ENCODE measurements around the gene GNAS.
A peak's percentile ranks its signal among the peaks of the same experiment; 100 is the strongest.

GNAS gene

DNA sequence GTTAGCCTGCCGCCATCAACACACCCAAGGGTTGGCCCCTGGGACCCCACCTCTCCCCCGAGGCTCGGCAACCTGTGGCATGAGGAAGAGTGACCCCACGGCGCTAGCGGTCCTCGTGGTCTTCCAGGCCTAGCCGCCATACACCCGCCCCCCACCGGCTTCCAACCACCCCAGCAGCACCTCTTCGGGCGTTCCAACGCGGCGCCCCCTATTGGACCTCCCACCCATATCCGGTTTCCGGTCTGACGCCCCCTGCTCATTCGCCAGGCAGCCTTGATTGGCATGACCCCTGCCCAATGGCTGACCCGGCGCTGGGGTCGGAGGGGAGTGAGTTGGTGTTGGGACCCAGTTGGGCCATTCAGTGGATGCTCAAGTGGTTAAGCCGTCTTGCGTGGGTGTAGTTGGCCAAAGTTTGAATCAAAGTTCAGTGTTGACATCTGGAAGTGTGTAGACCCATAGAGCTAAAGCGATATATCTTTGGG lies 1.8 kb upstream of the GNAS start, which contains the start of gene GNAS-AS1:
GNAS-AS1 (minus strand) TSS at position 210 of the 482 bp plus-strand sequence.
- DNase-seq (ENCODE audit: low spot score): peak; percentile 100

GRCh38 chr20:58851221-58851968 lies 1.1 kb upstream of the GNAS start:
- H3K27ac ChIP-seq: no peak overlapping the region
- ChIA-PET CTCF (interaction anchor here (0.5 to 1.6 kb wide), 6 partner anchors 9 to 1320 kb away, joined by 3 to 8 read pairs (median 4); no protein-coding TSS in a partner anchor), POLR2A (ENCODE audit: low non-redundant PET) (no interaction called here)
- no peak for TF ChIP-seq CTCF (conservative IDR thresholded peaks at IDR 0.05; ENCODE audit: low read depth)
- no peak for DNase-seq (ENCODE audit: low spot score)

More for the DNA sequence above, 1.8 kb upstream of the GNAS start, which contains the start of gene GNAS-AS1:
- ChIA-PET POLR2A (ENCODE audit: low non-redundant PET) (no interaction called here), CTCF (interaction anchor here (0.6 to 1.6 kb wide), 3 partner anchors 616 to 1319 kb away, joined by 3 to 8 read pairs (median 3); no protein-coding TSS in a partner anchor)
- no peak within 1 kb of the TSS for H3K27ac ChIP-seq
- TF ChIP-seq CTCF (conservative IDR thresholded peaks at IDR 0.05; ENCODE audit: low read depth): no peak

DNA sequence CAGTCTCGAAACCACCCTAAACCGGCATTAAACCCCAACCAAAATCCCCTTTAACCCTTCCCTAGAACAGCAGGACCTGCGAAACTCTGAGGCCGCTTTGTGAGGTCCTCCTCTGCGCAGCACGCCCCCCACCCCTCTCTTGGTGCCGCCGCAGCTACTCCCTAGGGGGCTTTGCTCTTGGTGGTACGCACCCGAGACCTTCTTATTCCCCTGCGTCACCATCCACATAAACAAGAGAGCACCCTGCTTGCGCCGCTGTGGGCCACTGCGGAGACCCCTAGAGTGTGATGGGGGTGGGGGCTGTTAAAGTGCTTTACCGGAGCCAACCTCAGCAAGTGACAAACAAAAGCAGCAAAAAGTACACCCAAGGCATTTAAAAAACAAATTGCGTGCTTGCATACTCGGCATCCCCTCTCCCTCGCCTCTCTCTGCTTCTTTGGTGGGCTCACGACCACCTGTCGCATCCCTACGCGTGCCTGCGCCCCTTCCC lies 502 bp upstream of the GNAS start:
- H3K27ac ChIP-seq: no peak overlapping the region
- POLR2A ChIA-PET (ENCODE audit: low non-redundant PET): no interaction called here
- no peak for DNase-seq (ENCODE audit: low spot score)
- TF ChIP-seq CTCF (conservative IDR thresholded peaks at IDR 0.05; ENCODE audit: low read depth): no peak
- CTCF ChIA-PET: interaction anchor here (0.5 to 1.9 kb wide), 22 partner anchors 8 to 1719 kb away, joined by 3 to 14 read pairs (median 4); partner anchors contain the start of gene STX16

- ChIA-PET POLR2A (ENCODE audit: low non-redundant PET) (no interaction called here), CTCF (interaction anchor here (0.6 to 1.9 kb wide), 7 partner anchors 10 to 369 kb away, joined by 3 to 11 read pairs (median 3); partner anchors contain the start of gene STX16)
- no peak for DNase-seq (ENCODE audit: low spot score)
- no peak for TF ChIP-seq CTCF (conservative IDR thresholded peaks at IDR 0.05; ENCODE audit: low read depth)
- H3K27ac ChIP-seq: no peak overlapping the region
Measured at GRCh38 chr20:58853466-58853865, 950 bp downstream of the GNAS start.

DNA sequence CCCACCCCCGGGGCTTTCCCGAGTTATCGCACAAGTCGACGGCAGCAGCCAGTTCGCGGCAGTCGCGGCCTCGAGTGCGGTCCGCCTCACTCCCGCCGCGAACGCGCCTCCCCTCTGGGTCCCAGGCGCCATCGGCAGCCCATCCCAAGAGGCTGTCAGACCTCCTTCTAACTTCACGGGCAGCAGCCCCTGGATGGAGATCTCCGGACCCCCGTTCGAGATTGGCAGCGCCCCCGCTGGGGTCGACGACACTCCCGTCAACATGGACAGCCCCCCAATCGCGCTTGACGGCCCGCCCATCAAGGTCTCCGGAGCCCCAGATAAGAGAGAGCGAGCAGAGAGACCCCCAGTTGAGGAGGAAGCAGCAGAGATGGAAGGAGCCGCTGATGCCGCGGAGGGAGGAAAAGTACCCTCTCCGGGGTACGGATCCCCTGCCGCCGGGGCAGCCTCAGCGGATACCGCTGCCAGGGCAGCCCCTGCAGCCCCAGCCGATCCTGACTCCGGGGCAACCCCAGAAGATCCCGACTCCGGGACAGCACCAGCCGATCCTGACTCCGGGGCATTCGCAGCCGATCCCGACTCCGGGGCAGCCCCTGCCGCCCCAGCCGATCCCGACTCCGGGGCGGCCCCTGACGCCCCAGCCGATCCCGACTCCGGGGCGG lies 1.6 kb downstream of the GNAS start:
- H3K27ac ChIP-seq: no peak overlapping the region
- DNase-seq (ENCODE audit: low spot score): no peak
- TF ChIP-seq CTCF (conservative IDR thresholded peaks at IDR 0.05; ENCODE audit: low read depth): no peak
- ChIA-PET CTCF (interaction anchor here (0.6 to 1.9 kb wide), 5 partner anchors 10 to 369 kb away, joined by 3 to 11 read pairs (median 4); partner anchors contain the start of gene STX16), POLR2A (ENCODE audit: low non-redundant PET) (no interaction called here)
